ENCODE measurements around the gene GOLGA5. TPM values are rescaled to one million over a fixed set of nuclear protein-coding genes. Genes with fewer than 3 reads are reported as not detected.
"Not testable (repeated sequence)": the region's sequence is repeated elsewhere in the genome, so short reads cannot be mapped to it uniquely, and the experiment has no call there.

Gene GOLGA5
- total RNA-seq, 1 donor = 70.3 TPM

DNA sequence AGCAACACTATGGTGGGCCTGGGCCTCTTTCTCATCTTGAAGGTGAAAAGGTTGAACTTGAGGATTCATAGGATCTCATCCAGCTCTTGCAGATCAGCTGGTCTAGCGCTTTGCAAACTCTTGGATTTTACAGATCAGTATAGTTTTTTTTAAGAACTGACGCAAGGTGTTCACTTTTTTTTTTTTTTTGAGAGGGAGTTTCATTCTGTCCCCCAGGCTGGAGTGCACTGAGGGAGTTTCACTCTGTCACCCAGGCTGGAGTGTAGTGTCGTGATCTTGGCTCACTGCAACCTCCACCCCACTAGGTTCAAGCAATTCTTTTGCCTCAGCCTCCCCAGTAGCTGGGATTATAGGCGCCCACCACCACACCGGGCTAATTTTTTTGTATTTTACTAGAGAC is 25.3 kb upstream of the GOLGA5 start:
- H3K4me3 ChIP-seq (ENCODE audit: low read depth, low read length) = no peak overlapping the region
- TF ChIP-seq, protein P1, sequence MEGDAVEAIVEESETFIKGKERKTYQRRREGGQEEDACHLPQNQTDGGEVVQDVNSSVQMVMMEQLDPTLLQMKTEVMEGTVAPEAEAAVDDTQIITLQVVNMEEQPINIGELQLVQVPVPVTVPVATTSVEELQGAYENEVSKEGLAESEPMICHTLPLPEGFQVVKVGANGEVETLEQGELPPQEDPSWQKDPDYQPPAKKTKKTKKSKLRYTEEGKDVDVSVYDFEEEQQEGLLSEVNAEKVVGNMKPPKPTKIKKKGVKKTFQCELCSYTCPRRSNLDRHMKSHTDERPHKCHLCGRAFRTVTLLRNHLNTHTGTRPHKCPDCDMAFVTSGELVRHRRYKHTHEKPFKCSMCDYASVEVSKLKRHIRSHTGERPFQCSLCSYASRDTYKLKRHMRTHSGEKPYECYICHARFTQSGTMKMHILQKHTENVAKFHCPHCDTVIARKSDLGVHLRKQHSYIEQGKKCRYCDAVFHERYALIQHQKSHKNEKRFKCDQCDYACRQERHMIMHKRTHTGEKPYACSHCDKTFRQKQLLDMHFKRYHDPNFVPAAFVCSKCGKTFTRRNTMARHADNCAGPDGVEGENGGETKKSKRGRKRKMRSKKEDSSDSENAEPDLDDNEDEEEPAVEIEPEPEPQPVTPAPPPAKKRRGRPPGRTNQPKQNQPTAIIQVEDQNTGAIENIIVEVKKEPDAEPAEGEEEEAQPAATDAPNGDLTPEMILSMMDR (IDR thresholded peaks at IDR 0.05; ENCODE audit: insufficient read depth, low read length) = no peak
- no peak for DNase-seq (ENCODE audit: low read depth)

DNA sequence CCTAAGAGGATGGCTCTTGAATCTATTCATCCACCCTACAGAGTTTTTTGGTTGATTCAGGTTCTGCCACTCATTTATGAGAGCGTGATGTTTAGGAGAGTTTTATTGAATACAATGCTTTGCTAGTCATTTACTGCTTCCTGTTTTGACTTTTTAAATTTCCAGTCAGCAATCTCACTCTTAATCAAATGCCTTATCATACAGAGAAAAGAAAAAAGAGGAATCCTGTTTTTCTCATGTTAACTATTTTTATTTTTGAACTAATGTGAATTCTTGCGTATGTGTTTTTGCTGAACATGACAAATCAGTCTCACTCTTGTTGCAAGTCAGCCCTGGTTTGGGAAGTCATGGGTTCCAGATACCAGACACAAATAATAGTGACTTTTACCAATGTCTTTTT is 23.6 kb upstream of the GOLGA5 start:
- no peak for DNase-seq (ENCODE audit: low read depth)
- TF ChIP-seq, protein P1 (IDR thresholded peaks at IDR 0.05; ENCODE audit: insufficient read depth, low read length) = no peak
- no peak overlapping the region for H3K4me3 ChIP-seq (ENCODE audit: low read depth, low read length)

DNA sequence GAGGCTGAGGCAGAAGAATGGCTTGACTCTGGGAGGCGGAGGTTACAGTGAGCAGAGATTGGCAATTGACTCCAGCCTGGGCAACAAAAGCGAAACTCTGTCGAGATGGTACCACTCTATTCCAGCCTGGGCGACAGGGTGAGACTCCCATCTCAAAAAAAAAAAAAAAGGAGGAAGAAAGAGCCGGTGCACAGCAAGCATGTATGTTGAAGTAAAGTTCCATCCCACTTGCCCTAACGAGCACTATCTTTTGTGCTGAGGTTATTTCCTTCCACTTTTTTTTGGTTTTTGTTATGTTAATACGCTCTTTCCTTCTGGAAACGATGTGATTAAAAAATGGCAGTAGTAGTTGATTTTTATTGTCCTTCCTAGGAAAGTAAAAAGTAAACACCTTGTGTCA is 19.5 kb upstream of the GOLGA5 start:
- DNase-seq (ENCODE audit: low read depth) = no peak
- TF ChIP-seq, protein P1 (IDR thresholded peaks at IDR 0.05; ENCODE audit: insufficient read depth, low read length) = no peak
- H3K4me3 ChIP-seq (ENCODE audit: low read depth, low read length) = no peak overlapping the region

DNA sequence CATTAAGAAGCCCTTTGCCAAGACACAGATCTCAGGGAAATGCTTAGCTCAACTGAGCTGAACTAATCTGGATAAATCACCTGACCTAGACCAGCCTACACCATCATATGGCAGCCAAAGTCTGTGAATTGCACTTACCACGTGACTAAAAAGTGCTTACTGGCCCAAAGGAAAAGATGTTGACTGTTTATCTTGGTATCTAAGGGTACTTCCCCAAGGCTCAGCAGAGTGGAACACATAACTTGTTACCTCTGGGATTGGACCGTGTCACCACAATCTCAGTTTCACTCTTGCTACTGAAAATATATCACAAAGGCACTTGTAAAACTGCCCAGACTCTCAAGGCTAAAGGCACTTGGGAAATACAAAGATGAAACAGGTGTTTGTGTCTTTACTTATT is 18.8 kb upstream of the GOLGA5 start:
- not testable (repeated sequence) for DNase-seq (ENCODE audit: low read depth); H3K4me3 ChIP-seq (ENCODE audit: low read depth, low read length)

DNA sequence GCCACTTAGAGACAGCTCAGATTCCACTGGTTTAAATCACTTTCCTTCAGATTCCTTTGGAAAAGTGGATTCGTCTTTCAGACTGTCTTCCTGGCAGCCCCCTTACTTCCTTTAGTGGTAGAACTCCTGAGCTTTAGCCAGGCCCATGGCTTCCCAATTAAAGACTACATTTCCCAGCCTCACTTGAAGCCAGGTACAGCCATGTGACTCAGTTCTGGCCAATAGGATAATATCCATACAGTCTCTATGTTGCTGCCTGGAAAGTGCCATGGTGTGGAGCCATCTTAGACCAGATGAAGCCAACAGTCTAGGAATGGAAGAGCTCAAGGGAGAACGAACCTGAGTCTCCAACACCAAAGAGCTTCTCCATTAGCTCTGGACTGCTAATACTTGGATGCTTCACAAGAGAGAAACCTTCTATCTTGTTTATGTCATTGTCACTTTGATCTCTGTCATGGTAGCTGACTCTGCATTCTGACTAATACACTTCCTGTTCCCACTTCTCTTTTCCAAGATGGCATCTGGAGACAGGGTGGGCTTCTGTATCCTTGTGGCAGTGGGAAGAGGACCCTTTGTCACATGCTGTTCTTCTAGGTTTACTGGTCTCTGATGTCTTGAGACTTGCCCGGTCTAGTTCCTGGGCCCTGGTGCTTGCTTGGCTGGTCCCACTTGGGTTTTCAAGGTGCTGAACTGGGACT is 15.1 kb upstream of the GOLGA5 start:
- DNase-seq (ENCODE audit: low read depth); H3K4me3 ChIP-seq (ENCODE audit: low read depth, low read length): not testable (repeated sequence)

DNA sequence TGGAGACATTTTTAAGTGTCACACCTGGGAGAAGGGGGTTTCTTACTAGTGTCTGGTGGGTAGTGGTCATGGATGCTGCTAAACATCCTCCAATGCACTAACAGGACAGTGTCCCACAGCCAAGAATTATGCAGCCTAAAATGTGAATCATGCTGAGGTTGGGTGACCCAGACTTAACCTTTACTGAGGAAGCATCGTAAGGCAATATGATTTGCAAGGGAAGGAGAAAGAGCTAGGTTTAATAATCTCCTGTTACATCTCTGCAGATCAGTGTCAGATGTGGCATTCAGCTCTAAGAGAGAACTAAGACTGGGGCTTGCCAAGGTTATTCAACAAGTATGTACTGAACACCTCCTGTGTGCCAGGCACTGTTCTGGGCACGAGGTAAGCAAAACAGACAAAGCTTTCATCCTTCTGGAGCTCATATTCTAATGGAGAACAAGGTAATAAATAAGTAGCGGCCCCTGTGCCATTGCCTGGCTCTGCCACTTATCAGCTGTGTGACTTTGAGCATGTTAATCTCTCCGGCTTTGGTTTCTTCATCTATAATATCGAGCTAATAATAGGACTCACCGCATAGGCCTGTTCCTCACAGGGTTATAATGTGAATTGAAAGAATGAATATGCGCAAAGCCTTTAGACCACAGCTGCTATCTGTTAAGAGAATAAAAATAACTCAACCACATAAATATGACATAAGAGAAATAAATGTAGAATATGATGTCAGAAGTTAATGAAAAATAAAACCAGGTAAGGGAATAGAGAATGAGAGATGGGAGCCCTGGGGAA is 13.5 kb upstream of the GOLGA5 start:
- H3K4me3 ChIP-seq (ENCODE audit: low read depth, low read length) = no peak overlapping the region
- TF ChIP-seq, protein P1 (IDR thresholded peaks at IDR 0.05; ENCODE audit: insufficient read depth, low read length) = no peak
- peak; percentile 39 for DNase-seq (ENCODE audit: low read depth)

DNA sequence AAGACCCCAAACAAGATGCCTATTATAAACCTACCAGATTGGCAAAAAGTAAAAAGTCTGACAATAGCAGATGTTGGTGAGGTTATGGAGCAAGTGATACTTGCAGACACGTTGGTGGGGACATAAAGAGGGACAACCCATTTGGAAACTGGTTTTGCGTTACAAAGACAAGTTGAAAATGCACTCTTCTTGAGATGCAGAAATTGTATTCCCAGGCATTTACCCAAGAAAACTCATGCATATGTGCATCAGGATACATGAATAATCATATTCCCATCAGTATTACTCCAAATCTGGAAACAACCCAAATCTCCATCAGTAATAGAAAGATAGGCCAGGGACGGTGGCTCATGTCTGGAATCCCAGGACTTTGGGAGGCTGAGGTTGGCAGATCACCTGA is 12.8 kb upstream of the GOLGA5 start:
- H3K4me3 ChIP-seq (ENCODE audit: low read depth, low read length) = no peak overlapping the region
- TF ChIP-seq, protein P1 (IDR thresholded peaks at IDR 0.05; ENCODE audit: insufficient read depth, low read length) = no peak
- DNase-seq (ENCODE audit: low read depth) = no peak
